OCI-LY1 (cell line): ENCODE results near the gene TNS3.

ENCODE experiments used
- H2AFZ ChIP-seq: fragments of 200-600 bp; sonication (generic), shearing (Covaris generic); 2 replicates; pipeline ENCODE4 v1.6.0; 2014; ENCODE audit warnings: antibody characterized with exemption, mild to moderate bottlenecking, low read length
- H3F3A ChIP-seq: fragments of 200-600 bp; sonication (generic), shearing (Covaris generic); 2 replicates; pipeline ENCODE4 v1.6.0; 2014; ENCODE audit warnings: mild to moderate bottlenecking, antibody characterized with exemption, low read length, moderate library complexity; ENCODE audit not compliant: insufficient read depth
- H3K27ac ChIP-seq: fragments of 200-600 bp; sonication (generic); 2 replicates; pipeline ENCODE4 v1.5.1; 2014; ENCODE audit warnings: low read length, mixed run types, mild to moderate bottlenecking, low read depth; ENCODE audit not compliant: poor library complexity, severe bottlenecking
- H3K27me3 ChIP-seq: fragments of 200-600 bp; sonication (generic); 2 replicates; pipeline ENCODE4 v1.6.0; 2014; ENCODE audit warnings: antibody characterized with exemption, mild to moderate bottlenecking, low read length, moderate library complexity; ENCODE audit not compliant: insufficient read depth
- H3K36me3 ChIP-seq: fragments of 200-600 bp; sonication (generic); 2 replicates; pipeline ENCODE4 v1.6.1; 2014; ENCODE audit warnings: mild to moderate bottlenecking, antibody characterized with exemption, low read length, moderate library complexity, mixed read lengths; ENCODE audit not compliant: insufficient read depth
- H3K4me1 ChIP-seq: fragments of 200-600 bp; sonication (generic); 2 replicates; pipeline ENCODE4 v1.5.1; 2014; ENCODE audit warnings: mild to moderate bottlenecking, low read length, moderate library complexity; ENCODE audit not compliant: insufficient read depth, severe bottlenecking
- H3K4me2 ChIP-seq: fragments of 200-600 bp; sonication (generic), shearing (Covaris generic); 2 replicates; pipeline ENCODE4 v1.6.1; 2014; ENCODE audit warnings: low read length
- H3K4me3 ChIP-seq: fragments of 200-600 bp; sonication (generic); 2 replicates; pipeline ENCODE4 v1.5.1; 2014; ENCODE audit warnings: low read length, low read depth, mild to moderate bottlenecking, mixed read lengths; ENCODE audit not compliant: poor library complexity, severe bottlenecking
- H3K79me2 ChIP-seq: fragments of 200-600 bp; shearing (Covaris generic); 2 replicates; pipeline ENCODE4 v1.6.1; 2016; ENCODE audit warnings: mixed run types, low read length, mixed read lengths; ENCODE audit not compliant: insufficient read depth
- H3K9ac ChIP-seq: fragments of 200-600 bp; sonication (generic), shearing (Covaris generic); 2 replicates; pipeline ENCODE4 v1.6.1; 2014; ENCODE audit warnings: mild to moderate bottlenecking, low read length, mixed read lengths
- H3K9me2 ChIP-seq: fragments of 200-600 bp; sonication (generic), shearing (Covaris generic); 2 replicates; pipeline ENCODE4 v1.6.1; 2014; ENCODE audit warnings: low read depth, mild to moderate bottlenecking, low read length, mixed read lengths
- H3K9me3 ChIP-seq: fragments of 200-600 bp; shearing (Covaris generic); 2 replicates; pipeline ENCODE4 v1.6.1; 2014; ENCODE audit warnings: low read length, mixed read lengths
- H4K20me1 ChIP-seq: fragments of 200-600 bp; sonication (generic), shearing (Covaris generic); 2 replicates; pipeline ENCODE4 v1.6.0; 2016; ENCODE audit warnings: mild to moderate bottlenecking, low read length; ENCODE audit not compliant: insufficient read depth
- EZH2 ChIP-seq: fragments of 200-600 bp; sonication (generic), shearing (Covaris generic); IDR thresholded peaks from 2 replicates; pipeline ENCODE4 v1.8.0; 2017; ENCODE audit warnings: borderline replicate concordance, mixed run types, mild to moderate bottlenecking, antibody characterized with exemption, low read length, moderate library complexity, mixed read lengths
- TF ChIP-seq, protein P1 (sequence below): fragments of 200-600 bp; sonication (generic), shearing (Covaris generic); IDR thresholded peaks from 2 replicates; pipeline ENCODE4 v1.5.1; 2017; ENCODE audit warnings: mild to moderate bottlenecking, antibody characterized with exemption, low read length, moderate library complexity, mixed read lengths

The TNS3 gene

DNA sequence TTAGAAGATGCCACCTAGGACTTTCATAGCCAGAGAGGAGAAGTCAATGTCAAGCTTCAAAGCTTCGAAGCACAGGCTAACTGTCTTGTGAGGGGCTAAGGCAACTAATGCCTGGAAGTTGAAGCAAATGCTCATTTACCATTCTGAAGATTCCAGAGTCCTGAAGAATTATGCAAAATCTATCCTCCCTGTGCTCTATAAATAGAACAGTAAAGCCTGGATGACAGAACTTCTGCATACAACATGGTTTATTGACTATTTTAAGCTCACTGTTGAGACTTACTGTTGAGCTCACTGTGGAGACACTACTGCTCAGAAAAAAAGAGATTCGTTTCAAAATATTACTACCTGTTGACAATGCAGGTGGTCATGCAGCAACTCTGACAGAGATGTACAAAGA lies 28.6 kb downstream of the TNS3 start:
- Histone ChIP-seq H3K4me1 (peaks cover 25% of the 10 kb centered on the region), H3K9me2 (no peaks in the 10 kb centered on the region), H3K79me2 (peaks cover 20% of the 10 kb centered on the region), H3K9me3 (no peaks in the 10 kb centered on the region), H3K4me2 (no peak overlapping the region), H4K20me1 (no peaks in the 10 kb centered on the region), H3K27ac (peak overlapping the region; percentile 61), H3K9ac (no peak overlapping the region), H3F3A (no peaks in the 10 kb centered on the region), H3K36me3 (peaks cover 68% of the 10 kb centered on the region), H3K4me3 (no peak overlapping the region), H2AFZ (no peak overlapping the region), H3K27me3 (no peaks in the 10 kb centered on the region)
- no peak for TF ChIP-seq EZH2
- TF ChIP-seq, protein P1, sequence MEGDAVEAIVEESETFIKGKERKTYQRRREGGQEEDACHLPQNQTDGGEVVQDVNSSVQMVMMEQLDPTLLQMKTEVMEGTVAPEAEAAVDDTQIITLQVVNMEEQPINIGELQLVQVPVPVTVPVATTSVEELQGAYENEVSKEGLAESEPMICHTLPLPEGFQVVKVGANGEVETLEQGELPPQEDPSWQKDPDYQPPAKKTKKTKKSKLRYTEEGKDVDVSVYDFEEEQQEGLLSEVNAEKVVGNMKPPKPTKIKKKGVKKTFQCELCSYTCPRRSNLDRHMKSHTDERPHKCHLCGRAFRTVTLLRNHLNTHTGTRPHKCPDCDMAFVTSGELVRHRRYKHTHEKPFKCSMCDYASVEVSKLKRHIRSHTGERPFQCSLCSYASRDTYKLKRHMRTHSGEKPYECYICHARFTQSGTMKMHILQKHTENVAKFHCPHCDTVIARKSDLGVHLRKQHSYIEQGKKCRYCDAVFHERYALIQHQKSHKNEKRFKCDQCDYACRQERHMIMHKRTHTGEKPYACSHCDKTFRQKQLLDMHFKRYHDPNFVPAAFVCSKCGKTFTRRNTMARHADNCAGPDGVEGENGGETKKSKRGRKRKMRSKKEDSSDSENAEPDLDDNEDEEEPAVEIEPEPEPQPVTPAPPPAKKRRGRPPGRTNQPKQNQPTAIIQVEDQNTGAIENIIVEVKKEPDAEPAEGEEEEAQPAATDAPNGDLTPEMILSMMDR, result no peak

DNA sequence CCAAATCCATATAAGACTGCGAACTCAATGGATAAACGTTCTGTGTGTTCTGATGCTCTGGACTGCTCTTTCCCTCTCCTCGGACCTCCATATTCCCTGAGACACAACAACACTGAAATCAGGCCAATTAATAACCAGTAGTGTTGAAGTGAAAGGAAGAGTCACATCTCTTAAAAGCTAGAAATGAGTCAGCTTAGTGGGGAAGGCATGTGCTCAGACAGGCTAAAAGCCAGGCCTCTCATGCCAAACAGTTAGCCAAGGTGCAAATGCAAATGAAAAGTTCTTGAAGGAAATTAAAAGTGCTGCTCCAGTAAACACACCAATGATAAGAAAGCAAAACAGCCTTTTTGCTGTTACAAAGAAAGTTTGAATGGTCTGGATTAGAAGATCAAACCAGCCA lies 29.3 kb downstream of the TNS3 start:
- no peak overlapping the region; the same call in 1 of the 2 replicates for H3K4me2 ChIP-seq
- H3K9me2 ChIP-seq, result no peaks in the 10 kb centered on the region
- H3K27ac ChIP-seq, result peak overlapping the region; percentile 61
- no peaks in the 10 kb centered on the region for H4K20me1 ChIP-seq
- H3K27me3 ChIP-seq, result no peaks in the 10 kb centered on the region
- peaks cover 61% of the 10 kb centered on the region for H3K36me3 ChIP-seq
- no peaks in the 10 kb centered on the region for H3F3A ChIP-seq
- no peak for TF ChIP-seq EZH2
- TF ChIP-seq, protein P1, result no peak
- H3K9me3 ChIP-seq, result no peaks in the 10 kb centered on the region
- H2AFZ ChIP-seq, result no peak overlapping the region
- peaks cover 18% of the 10 kb centered on the region for H3K79me2 ChIP-seq
- H3K4me3 ChIP-seq, result no peak overlapping the region
- no peak overlapping the region for H3K9ac ChIP-seq
- peaks cover 25% of the 10 kb centered on the region for H3K4me1 ChIP-seq

DNA sequence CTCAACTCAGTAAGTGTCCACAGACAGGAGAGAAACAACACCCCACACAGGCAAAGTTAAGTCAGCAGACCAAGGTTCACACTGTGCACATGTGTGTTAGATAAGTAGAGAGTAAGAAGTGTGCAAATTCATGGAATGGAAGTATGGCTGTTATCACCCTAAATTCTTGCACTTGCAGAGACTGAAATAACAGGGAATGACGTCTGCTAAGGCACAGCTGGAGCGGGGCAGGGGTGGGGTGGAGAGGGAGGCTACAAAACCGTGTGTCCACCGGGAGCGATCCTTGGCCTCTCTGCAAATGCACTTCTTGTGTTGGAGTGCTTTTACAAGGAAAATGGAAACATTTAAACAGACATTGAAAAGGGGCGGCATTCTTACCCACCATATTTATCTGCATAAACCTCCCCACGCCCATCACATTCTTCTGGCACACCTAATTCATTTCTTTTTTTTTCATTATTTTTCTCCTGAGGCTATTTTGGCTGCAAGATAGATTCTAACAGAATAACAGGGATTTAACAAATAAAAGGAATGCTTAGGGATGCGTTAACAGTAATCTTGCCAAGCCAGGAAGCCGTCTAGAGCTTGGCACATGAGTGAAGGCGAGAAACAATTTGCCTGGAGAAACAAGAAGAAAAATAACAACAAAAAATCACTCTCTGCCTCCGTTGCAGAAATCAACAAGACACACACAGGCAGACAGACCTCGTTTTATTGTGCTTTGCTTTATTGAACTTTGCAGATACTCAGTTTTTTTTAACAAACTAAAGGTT lies 30.1 kb downstream of the TNS3 start:
- Histone ChIP-seq H2AFZ (no peak overlapping the region), H3K27me3 (no peaks in the 10 kb centered on the region), H3K36me3 (peaks cover 56% of the 10 kb centered on the region), H3K4me3 (no peak overlapping the region), H3K9ac (no peak overlapping the region), H3F3A (no peaks in the 10 kb centered on the region), H3K4me1 (peaks cover 25% of the 10 kb centered on the region), H4K20me1 (no peaks in the 10 kb centered on the region), H3K4me2 (no peak overlapping the region), H3K9me2 (no peaks in the 10 kb centered on the region), H3K9me3 (no peaks in the 10 kb centered on the region), H3K27ac (peak overlapping the region; percentile 61), H3K79me2 (peaks cover 18% of the 10 kb centered on the region)
- no peak for TF ChIP-seq EZH2
- TF ChIP-seq, protein P1, result no peak
